Keratinocyte (primary cell): ENCODE results near the gene STEAP1B. TPM values are rescaled to one million over a fixed set of nuclear protein-coding genes. Genes with fewer than 3 reads are reported as not detected.

Experiments
- DNase-seq: peaks from one replicate; pipeline ENCODE4 v3.0.0-alpha.2; 2011; ENCODE audit warnings: low read depth, missing footprints, low spot score
- FAIRE-seq: peaks from 2 replicates; lab custom pipeline; 2011; peaks lifted over from hg19 to GRCh38; lab: Jason Lieb, UNC
- H2AFZ ChIP-seq: 2 replicates; pipeline ENCODE4 v1.6.0; 2012; ENCODE audit warnings: low read length, control low read depth, inconsistent platforms; ENCODE audit not compliant: control insufficient read depth
- H3K27ac ChIP-seq: 2 replicates; pipeline ENCODE4 v1.5.1; 2011; ENCODE audit warnings: low read length; ENCODE audit not compliant: control insufficient read depth, insufficient read depth
- H3K27me3 ChIP-seq: 3 replicates; pipeline ENCODE4 v1.6.0; 2011; ENCODE audit warnings: low read length; ENCODE audit not compliant: control insufficient read depth, insufficient read depth; ENCODE audit errors: extremely low read depth
- H3K36me3 ChIP-seq, 2 experiments: 2 replicates in 1 of 2; 3 replicates in 1 of 2; pipeline ENCODE4 v1.5.1; 2011; ENCODE audit warnings: low read length in 2 of 2, mild to moderate bottlenecking in 1 of 2; ENCODE audit not compliant: control insufficient read depth in 2 of 2, insufficient read depth in 2 of 2; ENCODE audit errors: extremely low read depth in 1 of 2
- H3K4me1 ChIP-seq: 3 replicates; pipeline ENCODE4 v1.5.1; 2011; ENCODE audit warnings: low read length; ENCODE audit not compliant: control insufficient read depth, insufficient read depth; ENCODE audit errors: extremely low read depth
- H3K4me2 ChIP-seq: 3 replicates; pipeline ENCODE4 v1.6.0; 2011; ENCODE audit warnings: low read depth, low read length; ENCODE audit not compliant: control insufficient read depth, insufficient read depth; ENCODE audit errors: extremely low read depth
- H3K4me3 ChIP-seq, 3 experiments: fragments of 200-600 bp in 1 of 3; sonication (generic) in 1 of 3; 2 replicates in 2 of 3; 3 replicates in 1 of 3; pipeline ENCODE4 v1.5.1; 2011 to 2016; ENCODE audit warnings: low read length in 3 of 3, mild to moderate bottlenecking in 3 of 3, control low read depth in 2 of 3, inconsistent platforms in 1 of 3, low read depth in 1 of 3, mixed read lengths in 1 of 3, mixed run types in 1 of 3, moderate library complexity in 1 of 3; ENCODE audit not compliant: control insufficient read depth in 2 of 3, insufficient read depth in 2 of 3; ENCODE audit errors: extremely low read depth in 1 of 3
- H3K79me2 ChIP-seq: 2 replicates; pipeline ENCODE4 v1.6.0; 2012; ENCODE audit warnings: low read length; ENCODE audit not compliant: control insufficient read depth, insufficient read depth
- H3K9ac ChIP-seq: 3 replicates; pipeline ENCODE4 v1.6.0; 2011; ENCODE audit warnings: low read length; ENCODE audit not compliant: control insufficient read depth, insufficient read depth; ENCODE audit errors: extremely low read depth
- H3K9me1 ChIP-seq: 3 replicates; pipeline ENCODE4 v1.6.0; 2011; ENCODE audit warnings: low read length; ENCODE audit not compliant: control insufficient read depth, insufficient read depth; ENCODE audit errors: extremely low read depth
- H3K9me3 ChIP-seq: 2 replicates; pipeline ENCODE4 v1.5.1; 2012; ENCODE audit warnings: low read depth, low read length; ENCODE audit not compliant: control insufficient read depth
- H4K20me1 ChIP-seq: 3 replicates; pipeline ENCODE4 v1.6.0; 2011; ENCODE audit warnings: low read length; ENCODE audit not compliant: control insufficient read depth, insufficient read depth; ENCODE audit errors: extremely low read depth
- EZH2 ChIP-seq: IDR thresholded peaks from one replicate; pipeline ENCODE4 v1.6.1; 2012; ENCODE audit warnings: inconsistent platforms, mild to moderate bottlenecking, low read length, moderate library complexity
- dilution Hi-C: fragments of 300-500 bp; cut with MboI; formaldehyde crosslinking; loops from one replicate; pipeline ENCODE4 v1.7.0; 2020; ENCODE audit warnings: low sequenced_read_pairs; ENCODE audit not compliant: extremely low pct_ligation_motif_present
- polyA plus RNA-seq, 5 experiments: library from polyadenylated mRNA; depleted of rRNA in 3 of 5; stranded (reverse) in 3 of 5; stranded (forward) in 1 of 5; unstranded in 1 of 5; fragments of >200 nt; gene quantifications; 1 replicate in 1 of 5; 2 replicates in 3 of 5; 3 replicates in 1 of 5; pipeline versions ENCODE4 v1.2.1 to v1.2.3, GENCODE V29; 2011 to 2012; ENCODE audit warnings: missing spikeins in 2 of 5, low read depth in 1 of 5, low replicate concordance in 1 of 5
- TF ChIP-seq, protein P1 (sequence below), 3 experiments: IDR thresholded peaks in 1 of 3; conservative IDR thresholded peaks in 1 of 3; optimal IDR thresholded peaks in 1 of 3; 2 replicates in 2 of 3; 3 replicates in 1 of 3; pipeline versions ENCODE3 to v1.5.1; 2011; ENCODE audit warnings: low read length in 3 of 3, mild to moderate bottlenecking in 3 of 3, moderate library complexity in 2 of 3, control low read depth in 1 of 3, inconsistent platforms in 1 of 3; ENCODE audit not compliant: insufficient read depth in 2 of 3; ENCODE audit errors: extremely low read depth in 1 of 3

STEAP1B gene
- polyA plus RNA-seq, 1 donor (not counting 4 experiments of a cell fraction or from before 2014, with no cell fraction given), result 18.9 TPM

DNA sequence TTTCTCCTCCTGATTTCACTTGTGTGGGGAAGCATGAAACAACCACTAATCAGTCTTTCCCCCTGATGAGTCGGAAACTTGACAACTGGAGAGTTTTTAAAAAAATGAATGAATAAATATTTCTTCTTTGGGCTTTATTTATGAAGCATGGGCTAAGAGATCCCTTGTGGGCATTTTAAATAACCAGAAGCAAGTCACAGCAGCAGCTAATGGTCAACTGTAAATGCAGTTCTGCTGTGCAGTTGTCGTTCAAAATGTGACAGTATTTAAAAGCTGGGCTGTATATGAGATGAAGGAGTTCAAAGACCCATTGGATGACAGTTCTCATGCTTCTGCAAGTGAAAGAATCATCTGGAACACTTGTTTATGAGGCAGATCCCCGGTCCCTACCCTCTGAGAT lies 54.1 kb downstream of the STEAP1B start:
- no peak overlapping the region for H3K9ac ChIP-seq
- H2AFZ ChIP-seq, result no peak overlapping the region
- H3K4me1 ChIP-seq, result peaks cover 5% of the 10 kb centered on the region
- no peaks in the 10 kb centered on the region for H3K36me3 ChIP-seq
- TF ChIP-seq, protein P1, sequence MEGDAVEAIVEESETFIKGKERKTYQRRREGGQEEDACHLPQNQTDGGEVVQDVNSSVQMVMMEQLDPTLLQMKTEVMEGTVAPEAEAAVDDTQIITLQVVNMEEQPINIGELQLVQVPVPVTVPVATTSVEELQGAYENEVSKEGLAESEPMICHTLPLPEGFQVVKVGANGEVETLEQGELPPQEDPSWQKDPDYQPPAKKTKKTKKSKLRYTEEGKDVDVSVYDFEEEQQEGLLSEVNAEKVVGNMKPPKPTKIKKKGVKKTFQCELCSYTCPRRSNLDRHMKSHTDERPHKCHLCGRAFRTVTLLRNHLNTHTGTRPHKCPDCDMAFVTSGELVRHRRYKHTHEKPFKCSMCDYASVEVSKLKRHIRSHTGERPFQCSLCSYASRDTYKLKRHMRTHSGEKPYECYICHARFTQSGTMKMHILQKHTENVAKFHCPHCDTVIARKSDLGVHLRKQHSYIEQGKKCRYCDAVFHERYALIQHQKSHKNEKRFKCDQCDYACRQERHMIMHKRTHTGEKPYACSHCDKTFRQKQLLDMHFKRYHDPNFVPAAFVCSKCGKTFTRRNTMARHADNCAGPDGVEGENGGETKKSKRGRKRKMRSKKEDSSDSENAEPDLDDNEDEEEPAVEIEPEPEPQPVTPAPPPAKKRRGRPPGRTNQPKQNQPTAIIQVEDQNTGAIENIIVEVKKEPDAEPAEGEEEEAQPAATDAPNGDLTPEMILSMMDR (optimal IDR thresholded peaks at IDR 0.05 in 1 of 3, IDR thresholded peaks at IDR 0.05 in 1 of 3, conservative IDR thresholded peaks at IDR 0.05 in 1 of 3; ENCODE audit: extremely low read depth in 1 of 3, insufficient read depth in 2 of 3, low read length in 3 of 3), result no peak
- TF ChIP-seq EZH2, result no peak
- no peak for DNase-seq
- H4K20me1 ChIP-seq, result no peaks in the 10 kb centered on the region
- H3K79me2 ChIP-seq, result no peaks in the 10 kb centered on the region
- no peak for FAIRE-seq
- H3K4me2 ChIP-seq, result no peak overlapping the region
- H3K9me1 ChIP-seq, result no peaks in the 10 kb centered on the region
- no peak overlapping the region for H3K4me3 ChIP-seq
- no peaks in the 10 kb centered on the region for H3K9me3 ChIP-seq
- no peaks in the 10 kb centered on the region for H3K27me3 ChIP-seq
- H3K27ac ChIP-seq, result no peak overlapping the region
- dilution Hi-C loops, result no loop called here

DNA sequence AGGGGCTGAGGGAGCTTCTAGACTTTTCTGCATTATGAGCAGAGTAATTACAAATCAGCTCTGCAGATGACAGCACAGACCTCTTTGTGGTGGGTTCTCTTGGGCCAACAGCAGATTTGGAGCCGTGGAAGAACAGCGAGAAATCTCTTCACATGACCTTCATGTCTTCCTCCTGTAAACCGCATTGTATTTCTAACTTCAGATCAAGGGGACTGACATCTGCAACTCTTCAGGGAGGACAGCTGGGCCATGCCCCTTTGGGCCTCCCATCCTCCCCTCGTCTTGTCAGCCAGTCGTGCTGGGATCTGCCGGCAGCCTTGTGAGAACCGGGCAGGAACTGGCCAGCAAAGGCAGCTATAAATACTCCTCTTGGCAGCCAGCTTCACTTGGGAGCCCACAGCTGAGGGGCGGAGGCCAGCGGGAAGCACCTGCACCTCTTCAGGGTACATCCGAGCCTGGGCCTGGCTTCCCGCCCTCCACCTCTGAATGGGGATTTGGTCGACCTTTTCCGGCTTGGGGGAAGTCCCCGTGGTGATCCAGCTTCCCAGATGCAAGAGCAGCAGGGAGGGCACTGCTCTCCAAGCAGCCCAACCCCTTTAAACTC lies 54.7 kb downstream of the STEAP1B start:
- H3K27ac ChIP-seq, result no peak overlapping the region
- FAIRE-seq, result peak; percentile 41
- H3K79me2 ChIP-seq, result no peaks in the 10 kb centered on the region
- no peak for TF ChIP-seq EZH2
- TF ChIP-seq, protein P1 (optimal IDR thresholded peaks at IDR 0.05 in 1 of 3, IDR thresholded peaks at IDR 0.05 in 1 of 3, conservative IDR thresholded peaks at IDR 0.05 in 1 of 3; ENCODE audit: extremely low read depth in 1 of 3, insufficient read depth in 2 of 3, low read length in 3 of 3), result no peak
- H3K4me1 ChIP-seq, result peaks cover 5% of the 10 kb centered on the region
- no peaks in the 10 kb centered on the region for H3K9me3 ChIP-seq
- no peak overlapping the region for H3K4me3 ChIP-seq
- H3K4me2 ChIP-seq, result no peak overlapping the region
- no peaks in the 10 kb centered on the region for H3K36me3 ChIP-seq
- no peak for DNase-seq
- H3K9me1 ChIP-seq, result no peaks in the 10 kb centered on the region
- H4K20me1 ChIP-seq, result no peaks in the 10 kb centered on the region
- no peak overlapping the region for H3K9ac ChIP-seq
- H3K27me3 ChIP-seq, result no peaks in the 10 kb centered on the region
- dilution Hi-C loops, result no loop called here
- no peak overlapping the region for H2AFZ ChIP-seq
